Ishikawa (cell line): ENCODE measurements around the gene NCOR2.

Experiments used
- CEBPB ChIP-seq: IDR thresholded peaks from 2 replicates; pipeline ENCODE4 v1.6.1; 2012
- CREB1 ChIP-seq: IDR thresholded peaks from 2 replicates; pipeline ENCODE4 v1.6.1; 2012; ENCODE audit warnings: low read depth
- EGR1 ChIP-seq: IDR thresholded peaks from 2 replicates; pipeline ENCODE4 v1.6.1; 2012
- EP300 ChIP-seq: IDR thresholded peaks from 2 replicates; pipeline ENCODE4 v1.6.1; 2012; ENCODE audit warnings: borderline replicate concordance
- FOXM1 ChIP-seq: IDR thresholded peaks from 2 replicates; pipeline ENCODE4 v1.6.1; 2012; ENCODE audit warnings: low read depth, borderline replicate concordance
- NFIC ChIP-seq: IDR thresholded peaks from 2 replicates; pipeline ENCODE4 v1.6.1; 2012
- RAD21 ChIP-seq: IDR thresholded peaks from 2 replicates; pipeline ENCODE4 v1.6.1; 2012; ENCODE audit warnings: low read depth
- TAF1 ChIP-seq: IDR thresholded peaks from 2 replicates; pipeline ENCODE4 v1.6.1; 2012; ENCODE audit warnings: low read depth, mild to moderate bottlenecking
- TCF12 ChIP-seq: IDR thresholded peaks from 2 replicates; pipeline ENCODE4 v1.6.1; 2012; ENCODE audit warnings: low read depth
- TEAD4 ChIP-seq: IDR thresholded peaks from 2 replicates; pipeline ENCODE4 v1.6.1; 2012
- YY1 ChIP-seq: IDR thresholded peaks from 2 replicates; pipeline ENCODE4 v1.6.1; 2012; ENCODE audit warnings: low read depth
- ZBTB7A ChIP-seq: IDR thresholded peaks from 2 replicates; pipeline ENCODE4 v1.6.1; 2012; ENCODE audit warnings: low read depth
- TF ChIP-seq, protein P1 (sequence below): IDR thresholded peaks from 2 replicates; pipeline ENCODE4 v1.6.1; 2012
- TF ChIP-seq, protein P2 (sequence below): IDR thresholded peaks from 2 replicates; pipeline ENCODE4 v1.6.1; 2012
- TF ChIP-seq, protein P3 (sequence below): IDR thresholded peaks from 2 replicates; pipeline ENCODE4 v1.6.1; 2012; ENCODE audit warnings: low read depth, mild to moderate bottlenecking

Gene NCOR2

DNA sequence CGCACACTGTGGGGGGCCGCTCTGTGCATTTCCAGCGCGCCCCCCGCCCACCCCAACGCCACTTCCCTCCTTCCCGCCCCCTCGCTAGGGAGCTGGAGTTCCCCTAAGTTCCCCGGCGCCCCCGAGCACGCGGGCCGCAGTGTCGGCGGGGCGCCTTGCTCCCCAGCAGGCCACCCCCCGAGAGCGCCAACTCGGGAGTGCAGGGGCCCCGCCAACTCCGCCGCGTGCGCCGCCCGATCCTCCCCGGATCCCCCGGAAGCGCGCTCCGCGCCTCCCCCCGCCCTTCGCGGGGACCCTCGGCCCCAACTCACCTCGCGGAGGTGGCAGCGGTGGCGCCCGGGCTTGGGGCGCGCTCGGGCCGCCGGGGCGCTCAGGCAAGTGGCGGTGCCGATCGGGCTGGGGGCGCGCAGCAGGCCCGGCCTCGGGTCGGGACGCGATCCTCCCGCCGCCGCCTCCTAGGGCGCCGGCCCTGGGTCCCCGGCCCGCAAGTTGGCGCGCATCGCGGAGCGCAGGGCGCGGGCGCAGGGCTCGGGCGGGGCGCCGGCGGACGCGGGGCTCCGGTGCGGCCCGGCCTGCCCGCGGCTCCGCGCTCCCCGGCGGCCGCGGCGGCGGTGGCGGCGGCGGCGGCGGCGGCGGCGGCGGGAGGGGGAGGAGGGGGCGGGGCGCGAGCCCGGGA is at the start of gene NCOR2:
TSS of gene NCOR2 (minus strand) at position 616 of the 676 bp plus-strand sequence. CDS start 72,361 bp downstream, outside the sequence.
- TF ChIP-seq, protein P1, sequence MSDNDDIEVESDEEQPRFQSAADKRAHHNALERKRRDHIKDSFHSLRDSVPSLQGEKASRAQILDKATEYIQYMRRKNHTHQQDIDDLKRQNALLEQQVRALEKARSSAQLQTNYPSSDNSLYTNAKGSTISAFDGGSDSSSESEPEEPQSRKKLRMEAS, result no peak; the same call in 1 of the 2 replicates
- no peak for TF ChIP-seq NFIC
- TF ChIP-seq, protein P2, sequence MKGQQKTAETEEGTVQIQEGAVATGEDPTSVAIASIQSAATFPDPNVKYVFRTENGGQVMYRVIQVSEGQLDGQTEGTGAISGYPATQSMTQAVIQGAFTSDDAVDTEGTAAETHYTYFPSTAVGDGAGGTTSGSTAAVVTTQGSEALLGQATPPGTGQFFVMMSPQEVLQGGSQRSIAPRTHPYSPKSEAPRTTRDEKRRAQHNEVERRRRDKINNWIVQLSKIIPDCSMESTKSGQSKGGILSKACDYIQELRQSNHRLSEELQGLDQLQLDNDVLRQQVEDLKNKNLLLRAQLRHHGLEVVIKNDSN, result no peak
- TF ChIP-seq EGR1, result 0 out of 2 replicates have a peak, but pooled peaks have one; percentile 2

DNA sequence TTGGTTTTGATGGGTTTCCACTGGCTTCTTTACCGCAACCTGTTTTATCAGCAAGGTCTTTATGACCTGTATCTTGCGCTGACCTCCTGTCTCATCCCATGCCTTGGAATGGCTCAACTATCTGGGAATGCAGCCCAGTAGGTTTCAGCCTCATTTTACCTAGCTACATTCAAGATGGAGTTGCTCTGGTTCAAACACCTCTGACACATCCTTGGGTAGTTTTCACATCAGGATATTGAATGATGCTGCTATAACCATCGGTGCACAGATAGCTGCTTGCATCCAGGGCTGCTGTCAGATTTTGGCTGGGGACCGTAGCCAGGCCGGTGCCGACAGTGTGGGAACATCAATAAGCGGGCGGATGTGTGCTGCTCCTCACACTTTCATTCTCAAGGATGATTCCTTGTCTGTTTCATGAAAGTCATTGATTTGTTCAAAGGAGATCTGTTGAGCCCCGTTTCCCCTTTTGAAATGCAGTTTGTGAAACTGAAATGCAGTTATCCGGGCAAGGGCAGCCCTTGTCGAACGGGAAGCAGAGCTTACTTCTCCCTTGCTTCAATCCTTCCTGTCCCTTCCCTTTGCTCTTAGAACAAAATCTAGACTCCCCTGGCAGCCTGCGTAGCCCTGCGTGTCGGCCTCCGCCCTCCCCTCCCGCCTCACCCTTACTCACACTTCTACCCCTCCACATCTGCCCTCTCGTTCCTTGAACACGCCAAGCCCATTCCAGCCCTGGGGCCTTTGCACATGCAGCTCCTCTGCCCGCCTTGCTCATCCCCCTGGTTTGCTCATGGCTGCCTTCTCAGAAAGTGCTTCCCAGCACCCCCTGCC is 49.2 kb upstream of the NCOR2 start:
- TF ChIP-seq, protein P1, result no peak
- no peak for TF ChIP-seq ZBTB7A
- TF ChIP-seq CREB1, result no peak
- TF ChIP-seq TEAD4, result no peak
- TF ChIP-seq CEBPB, result no peak
- no peak for TF ChIP-seq TCF12
- TF ChIP-seq EP300, result no peak
- no peak for TF ChIP-seq EGR1
- TF ChIP-seq, protein P3, sequence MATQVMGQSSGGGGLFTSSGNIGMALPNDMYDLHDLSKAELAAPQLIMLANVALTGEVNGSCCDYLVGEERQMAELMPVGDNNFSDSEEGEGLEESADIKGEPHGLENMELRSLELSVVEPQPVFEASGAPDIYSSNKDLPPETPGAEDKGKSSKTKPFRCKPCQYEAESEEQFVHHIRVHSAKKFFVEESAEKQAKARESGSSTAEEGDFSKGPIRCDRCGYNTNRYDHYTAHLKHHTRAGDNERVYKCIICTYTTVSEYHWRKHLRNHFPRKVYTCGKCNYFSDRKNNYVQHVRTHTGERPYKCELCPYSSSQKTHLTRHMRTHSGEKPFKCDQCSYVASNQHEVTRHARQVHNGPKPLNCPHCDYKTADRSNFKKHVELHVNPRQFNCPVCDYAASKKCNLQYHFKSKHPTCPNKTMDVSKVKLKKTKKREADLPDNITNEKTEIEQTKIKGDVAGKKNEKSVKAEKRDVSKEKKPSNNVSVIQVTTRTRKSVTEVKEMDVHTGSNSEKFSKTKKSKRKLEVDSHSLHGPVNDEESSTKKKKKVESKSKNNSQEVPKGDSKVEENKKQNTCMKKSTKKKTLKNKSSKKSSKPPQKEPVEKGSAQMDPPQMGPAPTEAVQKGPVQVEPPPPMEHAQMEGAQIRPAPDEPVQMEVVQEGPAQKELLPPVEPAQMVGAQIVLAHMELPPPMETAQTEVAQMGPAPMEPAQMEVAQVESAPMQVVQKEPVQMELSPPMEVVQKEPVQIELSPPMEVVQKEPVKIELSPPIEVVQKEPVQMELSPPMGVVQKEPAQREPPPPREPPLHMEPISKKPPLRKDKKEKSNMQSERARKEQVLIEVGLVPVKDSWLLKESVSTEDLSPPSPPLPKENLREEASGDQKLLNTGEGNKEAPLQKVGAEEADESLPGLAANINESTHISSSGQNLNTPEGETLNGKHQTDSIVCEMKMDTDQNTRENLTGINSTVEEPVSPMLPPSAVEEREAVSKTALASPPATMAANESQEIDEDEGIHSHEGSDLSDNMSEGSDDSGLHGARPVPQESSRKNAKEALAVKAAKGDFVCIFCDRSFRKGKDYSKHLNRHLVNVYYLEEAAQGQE, result no peak
- no peak for TF ChIP-seq YY1
- no peak for TF ChIP-seq RAD21
- TF ChIP-seq FOXM1, result no peak
- TF ChIP-seq TAF1, result no peak
- TF ChIP-seq, protein P2, result no peak
- no peak for TF ChIP-seq NFIC

DNA sequence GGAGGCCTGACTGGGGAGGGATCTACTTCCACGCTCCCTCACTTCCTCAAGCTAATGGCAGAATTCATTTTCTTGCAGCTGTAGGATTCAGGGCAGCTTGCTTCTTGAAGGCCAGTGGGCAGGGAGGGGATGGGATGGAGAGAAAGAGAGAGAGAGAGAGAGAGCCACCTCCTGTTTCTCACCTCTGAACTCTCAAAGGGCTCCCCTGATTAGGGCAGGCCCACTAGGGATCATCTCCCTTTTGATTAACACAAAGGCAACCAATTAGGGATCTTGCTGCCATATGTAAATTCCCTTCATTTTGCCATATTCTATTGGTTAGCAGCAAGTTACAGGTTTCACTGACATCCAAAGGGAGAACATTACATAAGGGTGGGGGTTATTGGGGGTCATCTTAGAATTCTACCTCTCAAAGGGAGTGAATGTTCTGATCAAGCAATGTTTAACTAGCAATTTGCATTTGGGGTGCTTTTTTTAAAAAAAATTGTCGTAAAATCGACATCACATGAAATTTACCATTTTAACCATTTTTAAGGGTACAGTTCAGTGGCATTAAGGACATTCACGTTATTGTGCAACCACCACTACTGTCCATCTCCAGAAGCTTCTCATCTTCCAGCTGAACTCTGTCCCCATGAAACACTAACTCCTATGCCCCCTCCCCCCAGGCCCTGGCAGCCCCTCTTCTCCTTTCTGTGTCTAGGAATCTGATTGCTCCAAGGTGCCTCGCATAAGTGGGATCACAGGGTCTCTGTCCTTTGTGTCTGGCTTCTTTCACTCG is 47.3 kb upstream of the NCOR2 start:
- TF ChIP-seq CREB1 (no peak), YY1 (no peak), RAD21 (no peak), CEBPB (no peak), EGR1 (no peak), TEAD4 (no peak), EP300 (no peak), NFIC (no peak), TCF12 (no peak), ZBTB7A (no peak), TAF1 (no peak), FOXM1 (no peak)
- TF ChIP-seq, protein P2, result no peak
- TF ChIP-seq, protein P3, result no peak
- TF ChIP-seq, protein P1, result no peak

DNA sequence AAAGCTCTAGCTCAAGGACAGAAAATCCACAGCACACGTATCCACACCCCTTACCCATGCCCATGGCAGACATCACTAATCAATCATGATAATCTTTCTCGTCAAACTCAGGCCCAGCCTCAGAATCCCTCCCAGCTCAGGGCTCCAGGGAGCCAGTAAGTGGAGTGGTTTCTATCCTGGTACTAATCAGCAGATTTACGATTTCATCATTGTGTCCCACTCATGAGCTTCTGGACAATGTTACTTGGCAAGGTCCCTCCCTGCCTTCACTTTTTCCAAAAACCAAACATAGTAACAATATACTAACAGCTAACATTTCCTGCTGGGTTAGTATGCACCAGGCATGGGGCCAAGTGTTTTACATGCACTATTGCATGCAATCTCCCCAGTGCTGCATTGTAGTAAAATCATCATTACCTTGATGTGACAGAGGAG is 45.8 kb upstream of the NCOR2 start:
- peak; percentile 88 for TF ChIP-seq TCF12
- TF ChIP-seq RAD21, result peak; percentile 24; the same call in 1 of the 2 replicates
- peak; percentile 79 for TF ChIP-seq TEAD4
- TF ChIP-seq FOXM1, result 0 out of 2 replicates have a peak, but pooled peaks have one; percentile 46
- TF ChIP-seq TAF1, result no peak
- TF ChIP-seq EP300, result peak; percentile 87
- peak; percentile 72 for TF ChIP-seq CEBPB
- 0 out of 2 replicates have a peak, but pooled peaks have one; percentile 41 for TF ChIP-seq YY1
- TF ChIP-seq, protein P3, result no peak
- no peak for TF ChIP-seq EGR1
- peak; percentile 95 for TF ChIP-seq NFIC
- TF ChIP-seq ZBTB7A, result no peak
